Measurements from ENCODE around the gene CA5A. TPM values are rescaled to one million over a fixed set of nuclear protein-coding genes. Genes with fewer than 3 reads are reported as not detected.

CA5A gene
- total RNA-seq, 4 donors from 2014 or later = not detected

- in situ Hi-C loops (cut with MboI; ENCODE audit: low sequenced_read_pairs in 4 of 4) (no loop called here), intact Hi-C loops (cut with DNase I; ENCODE audit: low total_unique reads) (no loop called here)
- Histone ChIP-seq H3K27me3 (no peaks in the 10 kb centered on the region), H3K36me3 (no peaks in the 10 kb centered on the region), H3K4me3 (no peak overlapping the region), H3K9me3 (no peaks in the 10 kb centered on the region), H3K4me1 (peaks cover 13 to 15% of the 10 kb centered on the region in 2 donors), H3K27ac (peak overlapping the region in 2 of 4 donors; percentile 0 to 13)
- DNase-seq = no peak
- ATAC-seq = no peak
- peak in 1 of 2 donors; percentile 16 for TF ChIP-seq POLR2A (IDR thresholded peaks at IDR 0.05)
- TF ChIP-seq, protein P1, sequence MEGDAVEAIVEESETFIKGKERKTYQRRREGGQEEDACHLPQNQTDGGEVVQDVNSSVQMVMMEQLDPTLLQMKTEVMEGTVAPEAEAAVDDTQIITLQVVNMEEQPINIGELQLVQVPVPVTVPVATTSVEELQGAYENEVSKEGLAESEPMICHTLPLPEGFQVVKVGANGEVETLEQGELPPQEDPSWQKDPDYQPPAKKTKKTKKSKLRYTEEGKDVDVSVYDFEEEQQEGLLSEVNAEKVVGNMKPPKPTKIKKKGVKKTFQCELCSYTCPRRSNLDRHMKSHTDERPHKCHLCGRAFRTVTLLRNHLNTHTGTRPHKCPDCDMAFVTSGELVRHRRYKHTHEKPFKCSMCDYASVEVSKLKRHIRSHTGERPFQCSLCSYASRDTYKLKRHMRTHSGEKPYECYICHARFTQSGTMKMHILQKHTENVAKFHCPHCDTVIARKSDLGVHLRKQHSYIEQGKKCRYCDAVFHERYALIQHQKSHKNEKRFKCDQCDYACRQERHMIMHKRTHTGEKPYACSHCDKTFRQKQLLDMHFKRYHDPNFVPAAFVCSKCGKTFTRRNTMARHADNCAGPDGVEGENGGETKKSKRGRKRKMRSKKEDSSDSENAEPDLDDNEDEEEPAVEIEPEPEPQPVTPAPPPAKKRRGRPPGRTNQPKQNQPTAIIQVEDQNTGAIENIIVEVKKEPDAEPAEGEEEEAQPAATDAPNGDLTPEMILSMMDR (IDR thresholded peaks at IDR 0.05 in 4 of 5, conservative IDR thresholded peaks at IDR 0.05 in 1 of 5) = no peak
These were observed 15.0 kb downstream of the CA5A start for GRCh38 chr16:87921236-87921773.

DNA sequence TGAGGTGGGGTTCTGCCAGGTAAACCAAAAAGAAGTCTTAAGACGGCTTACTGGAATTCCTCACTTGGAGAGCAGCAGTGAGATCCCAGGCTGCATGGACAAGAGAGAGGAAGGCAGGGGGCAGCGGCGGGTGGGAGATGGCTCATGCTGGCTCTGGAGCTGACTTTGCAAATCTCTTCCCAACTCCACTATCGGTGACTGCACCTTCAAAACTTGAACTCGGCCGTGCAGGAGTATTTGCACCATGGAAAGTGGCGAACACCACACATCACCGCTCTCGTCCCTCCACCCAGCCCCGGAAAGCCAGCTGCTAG lies 16.7 kb downstream of the CA5A start:
- no peak for ATAC-seq
- DNase-seq = no peak
- H3K27ac ChIP-seq = peak overlapping the region in 1 of 4 donors; percentile 86
- no peaks in the 10 kb centered on the region for H3K36me3 ChIP-seq
- H3K4me1 ChIP-seq = peaks cover 13 to 15% of the 10 kb centered on the region in 2 donors
- in situ Hi-C loops (cut with MboI; ENCODE audit: low sequenced_read_pairs in 4 of 4) = no loop called here
- no peak overlapping the region for H3K4me3 ChIP-seq
- H3K27me3 ChIP-seq = no peaks in the 10 kb centered on the region
- intact Hi-C loops (cut with DNase I; ENCODE audit: low total_unique reads) = no loop called here
- TF ChIP-seq, protein P1 (IDR thresholded peaks at IDR 0.05 in 4 of 5, conservative IDR thresholded peaks at IDR 0.05 in 1 of 5) = no peak
- no peak for TF ChIP-seq POLR2A (IDR thresholded peaks at IDR 0.05)
- H3K9me3 ChIP-seq = no peaks in the 10 kb centered on the region

GRCh38 chr16:87918866-87919680 lies 17.3 kb downstream of the CA5A start:
- peak; percentile 34 to 55 for DNase-seq
- peak; percentile 35 to 49 for ATAC-seq
- no peaks in the 10 kb centered on the region for H3K36me3 ChIP-seq
- H3K9me3 ChIP-seq = no peaks in the 10 kb centered on the region
- in situ Hi-C loops (cut with MboI; ENCODE audit: low sequenced_read_pairs in 4 of 4) = no loop called here
- no peaks in the 10 kb centered on the region for H3K27me3 ChIP-seq
- TF ChIP-seq, protein P1 (IDR thresholded peaks at IDR 0.05 in 4 of 5, conservative IDR thresholded peaks at IDR 0.05 in 1 of 5) = no peak
- TF ChIP-seq POLR2A (IDR thresholded peaks at IDR 0.05) = no peak
- H3K27ac ChIP-seq = peak overlapping the region; percentile 79 to 86 (median 81)
- H3K4me1 ChIP-seq = peaks cover 13 to 15% of the 10 kb centered on the region in 2 donors
- H3K4me3 ChIP-seq = peak overlapping the region; percentile 19 to 52 (median 33)
- intact Hi-C loops (cut with DNase I; ENCODE audit: low total_unique reads) = no loop called here

DNA sequence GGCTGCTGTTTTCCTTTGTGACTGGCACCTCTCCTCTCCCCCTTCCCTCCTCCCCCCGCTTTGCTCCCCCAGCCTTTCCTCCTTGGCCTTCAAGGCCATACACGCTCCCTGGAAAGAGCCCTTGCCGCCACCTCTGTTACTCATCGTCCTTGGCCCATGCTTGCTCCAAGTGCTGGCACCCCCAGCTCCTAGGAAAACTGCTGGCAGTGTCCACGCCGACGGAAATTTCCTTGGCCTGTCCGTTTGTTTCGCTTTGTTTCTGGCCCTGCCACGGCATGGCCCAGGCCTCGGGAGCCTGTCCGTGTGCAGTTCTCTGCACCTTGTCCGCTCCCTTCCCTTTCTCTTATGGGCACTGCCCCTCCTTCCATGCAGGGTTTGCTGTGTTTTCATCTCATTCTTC lies 18.0 kb downstream of the CA5A start:
- ATAC-seq (peak; percentile 94 to 97), DNase-seq (peak; percentile 80 to 91)
- no peaks in the 10 kb centered on the region for H3K36me3 ChIP-seq
- in situ Hi-C loops (cut with MboI; ENCODE audit: low sequenced_read_pairs in 4 of 4) (no loop called here), intact Hi-C loops (cut with DNase I; ENCODE audit: low total_unique reads) (no loop called here)
- H3K4me3 ChIP-seq = peak overlapping the region; percentile 19 to 52 (median 33)
- no peaks in the 10 kb centered on the region for H3K27me3 ChIP-seq
- TF ChIP-seq, protein P1 (IDR thresholded peaks at IDR 0.05 in 4 of 5, conservative IDR thresholded peaks at IDR 0.05 in 1 of 5) = no peak
- TF ChIP-seq POLR2A (IDR thresholded peaks at IDR 0.05) = no peak
- no peaks in the 10 kb centered on the region for H3K9me3 ChIP-seq
- H3K27ac ChIP-seq = peak overlapping the region; percentile 79 to 86 (median 81)
- peaks cover 13 to 15% of the 10 kb centered on the region in 2 donors for H3K4me1 ChIP-seq

All from gastrocnemius medialis (tissue), 4 donors.